Stimulated activated CD8-positive, alpha-beta memory T cell treated with anti-CD3 and anti-CD28 coated beads, Interleukin-7, amount 100 ng/mL, for 1 hour (primary cell): ENCODE data around the gene FSIP1.

Experiments used
- DNase-seq, 2 donors: peaks; one replicate each; pipeline ENCODE4 v3.0.0-alpha.2; 2020; ENCODE audit warnings: low read depth in 2 of 2

The FSIP1 gene

GRCh38 chr15:39645138-39645975 is 137.3 kb downstream of the FSIP1 start:
- no peak for DNase-seq

- DNase-seq: no peak
Measured at GRCh38 chr15:39644136-39644535, 138.5 kb downstream of the FSIP1 start.

- no peak for DNase-seq
Measured at GRCh38 chr15:39643727-39644126, 138.9 kb downstream of the FSIP1 start.

GRCh38 chr15:39642011-39642640 is 140.5 kb downstream of the FSIP1 start:
- DNase-seq: no peak

GRCh38 chr15:39641191-39641889 is 141.3 kb downstream of the FSIP1 start:
- DNase-seq: no peak

GRCh38 chr15:39640665-39641064 is 142.0 kb downstream of the FSIP1 start:
- DNase-seq: no peak

- no peak for DNase-seq
Measured at GRCh38 chr15:39639037-39639436, 143.6 kb downstream of the FSIP1 start.

GRCh38 chr15:39638041-39638440 is 144.6 kb downstream of the FSIP1 start:
- DNase-seq: no peak

- no peak for DNase-seq
Measured at GRCh38 chr15:39631357-39631756, 151.3 kb downstream of the FSIP1 start.

- DNase-seq: no peak
Measured at GRCh38 chr15:39629906-39630305, 152.7 kb downstream of the FSIP1 start.

- peak; percentile 41 to 45 for DNase-seq
Measured at GRCh38 chr15:39629371-39629770, 153.3 kb downstream of the FSIP1 start.

- DNase-seq: no peak
Measured at GRCh38 chr15:39628546-39629257, 153.9 kb downstream of the FSIP1 start.

- no peak for DNase-seq
Measured at GRCh38 chr15:39628144-39628508, 154.5 kb downstream of the FSIP1 start.

- DNase-seq: no peak
Measured at GRCh38 chr15:39627451-39628143, 155.0 kb downstream of the FSIP1 start.

GRCh38 chr15:39625856-39626255 is 156.8 kb downstream of the FSIP1 start:
- DNase-seq: no peak

GRCh38 chr15:39625451-39625850 is 157.2 kb downstream of the FSIP1 start:
- DNase-seq: no peak

- DNase-seq: peak; percentile 37 to 51
Measured at GRCh38 chr15:39624806-39625205, 157.8 kb downstream of the FSIP1 start.

GRCh38 chr15:39623529-39623931 is 159.1 kb downstream of the FSIP1 start:
- no peak for DNase-seq

- DNase-seq: no peak
Measured at GRCh38 chr15:39622660-39623516, 159.8 kb downstream of the FSIP1 start.

- DNase-seq: no peak
Measured at GRCh38 chr15:39621976-39622375, 160.7 kb downstream of the FSIP1 start.

GRCh38 chr15:39621210-39621609 is 161.4 kb downstream of the FSIP1 start:
- no peak for DNase-seq
